WTC11 (cell line): Measurements from ENCODE around the gene CLEC10A.

ENCODE experiments used
- OVOL2 ChIP-seq: fragments of 250-450 bp; sonication (Bioruptor Pico); IDR thresholded peaks from 2 replicates; pipeline ENCODE4 v1.9.0; 2021; ENCODE audit warnings: mild to moderate bottlenecking, borderline replicate concordance
- ZNF416 ChIP-seq: fragments of 250-450 bp; sonication (Bioruptor Pico); IDR thresholded peaks from 2 replicates; pipeline ENCODE4 v1.9.0; 2021; ENCODE audit warnings: mild to moderate bottlenecking, inconsistent platforms

DNA sequence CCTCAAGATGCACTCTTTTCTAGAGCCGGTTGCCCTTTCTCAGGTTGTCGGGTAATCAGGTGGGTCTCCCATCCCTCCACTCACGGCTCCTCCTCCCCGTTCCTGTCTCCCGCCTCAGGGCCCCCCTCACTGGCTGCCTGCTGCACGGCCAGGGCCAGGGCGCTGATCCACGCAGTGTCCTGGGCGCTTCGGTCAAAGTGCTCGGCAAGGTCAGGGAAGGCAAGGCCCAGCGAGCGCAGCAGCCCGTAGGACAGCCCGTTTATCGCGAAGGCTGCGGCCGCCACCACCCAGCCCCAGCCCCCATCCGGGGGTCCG is 36.9 kb downstream of the CLEC10A start:
- TF ChIP-seq OVOL2 (no peak), ZNF416 (CRISPR knock-in tag) (no peak)
